K562 (cell line): ENCODE measurements around the gene NDUFAF2. TPM values are rescaled to one million over a fixed set of nuclear protein-coding genes. Genes with fewer than 3 reads are reported as not detected.
A peak's percentile ranks its signal among the peaks of the same experiment; 100 is the strongest.

ENCODE experiments used
- ARID2 ChIP-seq: fragments of 450-650 bp; IDR thresholded peaks from 2 replicates; pipeline ENCODE4 v1.6.1; 2017; ENCODE audit warnings: antibody characterized with exemption, mild to moderate bottlenecking
- CBX1 ChIP-seq: sonication (generic); IDR thresholded peaks from 2 replicates; pipeline ENCODE4 v1.6.1; 2016; ENCODE audit warnings: antibody characterized with exemption, low read depth, mild to moderate bottlenecking
- CEBPG ChIP-seq, 3 experiments: fragments of 200-800 bp in 1 of 3; sonication (Bioruptor generic) in 1 of 3; sonication (generic) in 1 of 3; formaldehyde crosslinking in 1 of 3; IDR thresholded peaks in 2 of 3; conservative IDR thresholded peaks in 1 of 3; 2 replicates each; pipeline versions ENCODE4 v1.6.1 to v1.8.0; 2016 to 2022; ENCODE audit warnings: missing compliant biosample characterization in 2 of 3, missing genetic modification characterization in 2 of 3, mild to moderate bottlenecking in 1 of 3, missing genetic modification reagents in 1 of 3
- CREB3 ChIP-seq: fragments of 450-650 bp; conservative IDR thresholded peaks from 2 replicates; pipeline ENCODE4 v1.6.1; 2016; ENCODE audit warnings: missing genetic modification characterization, low read depth, mild to moderate bottlenecking, missing compliant biosample characterization, moderate library complexity
- ELF1 ChIP-seq: fragments of 200-800 bp; sonication (Bioruptor generic); IDR thresholded peaks from 2 replicates; pipeline ENCODE4 v1.6.1; 2016; ENCODE audit warnings: missing genetic modification characterization, missing compliant biosample characterization
- HEY1 ChIP-seq: fragments of 250-450 bp; sonication (Bioruptor Pico); IDR thresholded peaks from 2 replicates; pipeline ENCODE4 v1.5.0; 2020; ENCODE audit warnings: mild to moderate bottlenecking, moderate library complexity, borderline replicate concordance
- HNRNPUL1 ChIP-seq: fragments of 200-400 bp; formaldehyde crosslinking; IDR thresholded peaks from 2 replicates; pipeline ENCODE4 v1.6.1; 2017; ENCODE audit warnings: low read length
- KAT2B ChIP-seq: IDR thresholded peaks from one replicate; pipeline ENCODE4 v1.6.1; 2012; ENCODE audit warnings: low read depth, mild to moderate bottlenecking, control low read depth, inconsistent platforms, low read length, moderate library complexity
- MED1 ChIP-seq: sonication (generic); formaldehyde crosslinking; IDR thresholded peaks from 2 replicates; pipeline ENCODE4 v1.8.1; 2023; ENCODE audit warnings: missing genetic modification reagents, borderline replicate concordance
- MIER1 ChIP-seq: fragments of 450-650 bp; IDR thresholded peaks from 2 replicates; pipeline ENCODE4 v1.6.1; 2016; ENCODE audit warnings: antibody characterized with exemption, mild to moderate bottlenecking, low read depth
- MLLT1 ChIP-seq, 2 experiments: fragments of 450-650 bp; IDR thresholded peaks; 2 replicates each; pipeline ENCODE4 v1.6.1; 2016
- MNT ChIP-seq, 2 experiments: fragments of 450-650 bp; conservative IDR thresholded peaks; 2 replicates each; pipeline ENCODE4 v1.6.1; 2017; ENCODE audit warnings: mild to moderate bottlenecking in 2 of 2, moderate library complexity in 2 of 2
- RBBP5 ChIP-seq: fragments of 200-600 bp; sonication (generic); IDR thresholded peaks from 2 replicates; pipeline ENCODE4 v1.6.1; 2012; ENCODE audit warnings: borderline replicate concordance, mild to moderate bottlenecking, low read length, control low read depth, inconsistent platforms; ENCODE audit not compliant: insufficient read depth, poor library complexity, severe bottlenecking
- RUNX1 ChIP-seq: sonication (generic); IDR thresholded peaks from 2 replicates; pipeline ENCODE4 v1.6.1; 2016; ENCODE audit warnings: antibody characterized with exemption, low read depth
- SAFB ChIP-seq: fragments of 200-400 bp; formaldehyde crosslinking; IDR thresholded peaks from 2 replicates; pipeline ENCODE4 v1.6.1; 2017; ENCODE audit warnings: low read depth, low read length, borderline replicate concordance
- SAFB2 ChIP-seq: fragments of 200-400 bp; formaldehyde crosslinking; IDR thresholded peaks from 2 replicates; pipeline ENCODE4 v1.6.1; 2018; ENCODE audit warnings: borderline replicate concordance, low read length, low read depth, moderate library complexity; ENCODE audit not compliant: severe bottlenecking
- SMAD4 ChIP-seq: fragments of 250-450 bp; sonication (Bioruptor Pico); conservative IDR thresholded peaks from 2 replicates; pipeline ENCODE4 v1.8.0; 2021; ENCODE audit warnings: inconsistent platforms, mild to moderate bottlenecking, moderate library complexity
- STAG1 ChIP-seq: sonication (generic); formaldehyde crosslinking; IDR thresholded peaks from 2 replicates; pipeline ENCODE4 v1.5.0; 2020; ENCODE audit warnings: missing genetic modification reagents, borderline replicate concordance
- ZNF3 ChIP-seq: fragments of 250-450 bp; sonication (Bioruptor Pico); IDR thresholded peaks from 2 replicates; pipeline ENCODE4 v1.5.0; 2021; ENCODE audit warnings: mild to moderate bottlenecking, moderate library complexity
- ZNF655 ChIP-seq: fragments of 250-450 bp; sonication (Bioruptor Pico); IDR thresholded peaks from 2 replicates; pipeline ENCODE4 v1.5.0; 2021
- polyA plus RNA-seq, 8 experiments: library from polyadenylated mRNA; depleted of rRNA in 4 of 8; stranded (reverse) in 5 of 8; unstranded in 3 of 8; fragments of >200 nt; fragmentation: Nextera tagmentation in 2 of 8; fragmentation: Illumina TruSeq in 1 of 8; extraction: Ambion mirVana in 2 of 8; extraction: Trizol in 1 of 8; gene quantifications; 2 replicates each; pipeline versions ENCODE4 v1.2.1 to v1.2.3, GENCODE V29; 2011 to 2014; ENCODE audit warnings: inconsistent platforms in 1 of 8, missing spikeins in 1 of 8
- total RNA-seq, 7 experiments: library from RNA; depleted of rRNA in 6 of 7; stranded (reverse); fragments of >200 nt in 6 of 7; fragmentation: Illumina TruSeq in 2 of 7; extraction: Trizol in 2 of 7; gene quantifications; 2 replicates each; pipeline versions ENCODE4 v1.2.1 to v1.2.3, GENCODE V29; 2011 to 2021; ENCODE audit warnings: low replicate concordance in 1 of 7

Gene NDUFAF2
- total and polyA plus RNA-seq, 9 of the 15 experiments (the other 6 are each of a cell fraction or from before 2014, with no cell fraction given): 56.0 to 155 (median 95.9) TPM

GRCh38 chr5:61162010-61162831, 217.2 kb downstream of the NDUFAF2 start, which contains the start of gene SMIM15 (continued):
- TF ChIP-seq MED1: no peak
- TF ChIP-seq HEY1: no peak
- peak; percentile 98 for TF ChIP-seq ELF1 (tag)
- TF ChIP-seq HNRNPUL1: no peak
- TF ChIP-seq SMAD4: no peak; the same call in 1 of the 2 replicates
- TF ChIP-seq CBX1: peak; percentile 85
- no peak for TF ChIP-seq ZNF655 (CRISPR knock-in tag)
- TF ChIP-seq MIER1: peak; percentile 48; the same call in 1 of the 2 replicates
- TF ChIP-seq MNT (conservative IDR thresholded peaks at IDR 0.05): peak; percentile 67 to 79
- TF ChIP-seq RBBP5: peak; percentile 93
- no peak for TF ChIP-seq CEBPG (CRISPR knock-in tag; IDR thresholded peaks at IDR 0.05)
- no peak for TF ChIP-seq CEBPG (tag; conservative IDR thresholded peaks at IDR 0.05 in 1 of 2, IDR thresholded peaks at IDR 0.05 in 1 of 2)
- peak; percentile 65 to 67; a peak in 3 of 4 replicates for TF ChIP-seq MLLT1 (IDR thresholded peaks at IDR 0.05)
- TF ChIP-seq KAT2B: no peak
- peak; percentile 43; the same call in 1 of the 2 replicates for TF ChIP-seq SAFB
- 0 out of 2 replicates have a peak, but pooled peaks have one; percentile 19 for TF ChIP-seq STAG1
- TF ChIP-seq ARID2: 0 out of 2 replicates have a peak, but pooled peaks have one; percentile 30
- TF ChIP-seq RUNX1: no peak
- no peak for TF ChIP-seq CREB3 (tag)
- no peak for TF ChIP-seq ZNF3 (CRISPR knock-in tag)
- TF ChIP-seq SAFB2: no peak
